Astrocyte of the spinal cord (primary cell): ENCODE measurements around the gene WDR74.

Source experiments
- DNase-seq: peaks from one replicate; pipeline ENCODE4 v3.0.0; 2011; ENCODE audit warnings: low read depth, low spot score
- H3K4me3 ChIP-seq: 2 replicates; pipeline ENCODE4 v1.5.1; 2011; ENCODE audit warnings: low read depth, mild to moderate bottlenecking, low read length, moderate library complexity
- CTCF ChIP-seq: IDR thresholded peaks from 2 replicates; pipeline ENCODE4 v1.5.1; 2012; ENCODE audit warnings: low read depth, mild to moderate bottlenecking, low read length, inconsistent platforms
- in situ Hi-C: cut with HindIII; loops from 2 replicates; pipeline ENCODE4 v1.10.0; 2017; ENCODE audit warnings: low sequenced_read_pairs

WDR74 gene

GRCh38 chr11:62794201-62794775 lies 45.1 kb downstream of the WDR74 start:
- no peak for TF ChIP-seq CTCF
- in situ Hi-C loops: no loop called here
- no peak overlapping the region for H3K4me3 ChIP-seq
- no peak for DNase-seq

- no peak for DNase-seq
- no peak overlapping the region for H3K4me3 ChIP-seq
- no peak for TF ChIP-seq CTCF
Measured at GRCh38 chr11:62792202-62792575, 47.2 kb downstream of the WDR74 start.

GRCh38 chr11:62791501-62792201 lies 47.7 kb downstream of the WDR74 start, which contains the start of gene TMEM223:
Gene TMEM223 (minus strand): TSS chr11:62792006. CDS start chr11:62791994, 12 bp downstream.
- TF ChIP-seq CTCF: no peak
- DNase-seq: peak; percentile 82
- H3K4me3 ChIP-seq: peak within 1 kb of the TSS; percentile 93
- in situ Hi-C loops: no loop called here

More at GRCh38 chr11:62792202-62792575, 47.2 kb downstream of the WDR74 start:
- in situ Hi-C loops: no loop called here

- H3K4me3 ChIP-seq: no peak overlapping the region
- TF ChIP-seq CTCF: no peak
- DNase-seq: no peak
- in situ Hi-C loops: no loop called here
Measured at GRCh38 chr11:62789576-62789975, 49.8 kb downstream of the WDR74 start.

GRCh38 chr11:62788991-62789390 lies 50.4 kb downstream of the WDR74 start:
- H3K4me3 ChIP-seq: no peak overlapping the region
- TF ChIP-seq CTCF: no peak
- in situ Hi-C loops: no loop called here
- no peak for DNase-seq

- TF ChIP-seq CTCF: peak; percentile 76
- in situ Hi-C loops: no loop called here
- DNase-seq: peak; percentile 98
- peak within 1 kb of the TSS; percentile 94 for H3K4me3 ChIP-seq
Measured at GRCh38 chr11:62787005-62787759, 52.2 kb downstream of the WDR74 start, which contains the start of gene TMEM179B. Gene TMEM179B (plus strand): TSS chr11:62787402. CDS start chr11:62787432, 30 bp downstream.
